CD4-positive, alpha-beta T cell treated with Interferon gamma for 1 hour (primary cell): ENCODE data around the gene CAV2.

Experiments used
- DNase-seq: peaks from one replicate; pipeline ENCODE4 v3.0.0-alpha.2; 2020

The CAV2 gene

GRCh38 chr7:116525298-116525912 is 25.9 kb downstream of the CAV2 start:
- DNase-seq: peak; percentile 6

GRCh38 chr7:116525913-116526861 is 26.6 kb downstream of the CAV2 start:
- peak; percentile 59 for DNase-seq

- DNase-seq: no peak
These were observed 27.4 kb downstream of the CAV2 start for GRCh38 chr7:116526897-116527296.

GRCh38 chr7:116527521-116527920 is 28.0 kb downstream of the CAV2 start:
- DNase-seq: no peak

GRCh38 chr7:116528008-116528789 is 28.7 kb downstream of the CAV2 start:
- no peak for DNase-seq

GRCh38 chr7:116529250-116529649 is 29.7 kb downstream of the CAV2 start:
- DNase-seq: no peak

- DNase-seq: no peak
These were observed 30.7 kb downstream of the CAV2 start for GRCh38 chr7:116530107-116530820.

- DNase-seq: no peak
These were observed 32.7 kb downstream of the CAV2 start for GRCh38 chr7:116532102-116532688.

- DNase-seq: no peak
These were observed 35.3 kb downstream of the CAV2 start for GRCh38 chr7:116534790-116535189.

GRCh38 chr7:116535416-116535815 is 35.9 kb downstream of the CAV2 start:
- DNase-seq: no peak

- DNase-seq: no peak
These were observed 38.6 kb downstream of the CAV2 start for GRCh38 chr7:116538138-116538537.

GRCh38 chr7:116539879-116540278 is 40.3 kb downstream of the CAV2 start:
- DNase-seq: no peak

- no peak for DNase-seq
These were observed 41.2 kb downstream of the CAV2 start for GRCh38 chr7:116540743-116541142.

- no peak for DNase-seq
These were observed 42.4 kb downstream of the CAV2 start for GRCh38 chr7:116541951-116542350.

- no peak for DNase-seq
These were observed 43.1 kb downstream of the CAV2 start for GRCh38 chr7:116542618-116543017.

- DNase-seq: no peak
These were observed 44.1 kb downstream of the CAV2 start for GRCh38 chr7:116543664-116544063.

- no peak for DNase-seq
These were observed 44.9 kb downstream of the CAV2 start for GRCh38 chr7:116544487-116544886.

GRCh38 chr7:116545411-116545993 is 46.0 kb downstream of the CAV2 start:
- no peak for DNase-seq

- no peak for DNase-seq
These were observed 46.5 kb downstream of the CAV2 start for GRCh38 chr7:116546054-116546453.

GRCh38 chr7:116546916-116547315 is 47.4 kb downstream of the CAV2 start:
- no peak for DNase-seq

- no peak for DNase-seq
These were observed 47.8 kb downstream of the CAV2 start for GRCh38 chr7:116547347-116547746.

- no peak for DNase-seq
These were observed 49.0 kb downstream of the CAV2 start for GRCh38 chr7:116548506-116548905.
